ENCODE results near the gene FAAH.

The FAAH gene

GRCh38 chr1:46449223-46450159 lies 55.4 kb downstream of the FAAH start:
- H3K4me3 ChIP-seq = no peak overlapping the region
- DNase-seq (ENCODE audit: low spot score) = no peak
- no peak overlapping the region for H3K27ac ChIP-seq
- TF ChIP-seq, protein P1, sequence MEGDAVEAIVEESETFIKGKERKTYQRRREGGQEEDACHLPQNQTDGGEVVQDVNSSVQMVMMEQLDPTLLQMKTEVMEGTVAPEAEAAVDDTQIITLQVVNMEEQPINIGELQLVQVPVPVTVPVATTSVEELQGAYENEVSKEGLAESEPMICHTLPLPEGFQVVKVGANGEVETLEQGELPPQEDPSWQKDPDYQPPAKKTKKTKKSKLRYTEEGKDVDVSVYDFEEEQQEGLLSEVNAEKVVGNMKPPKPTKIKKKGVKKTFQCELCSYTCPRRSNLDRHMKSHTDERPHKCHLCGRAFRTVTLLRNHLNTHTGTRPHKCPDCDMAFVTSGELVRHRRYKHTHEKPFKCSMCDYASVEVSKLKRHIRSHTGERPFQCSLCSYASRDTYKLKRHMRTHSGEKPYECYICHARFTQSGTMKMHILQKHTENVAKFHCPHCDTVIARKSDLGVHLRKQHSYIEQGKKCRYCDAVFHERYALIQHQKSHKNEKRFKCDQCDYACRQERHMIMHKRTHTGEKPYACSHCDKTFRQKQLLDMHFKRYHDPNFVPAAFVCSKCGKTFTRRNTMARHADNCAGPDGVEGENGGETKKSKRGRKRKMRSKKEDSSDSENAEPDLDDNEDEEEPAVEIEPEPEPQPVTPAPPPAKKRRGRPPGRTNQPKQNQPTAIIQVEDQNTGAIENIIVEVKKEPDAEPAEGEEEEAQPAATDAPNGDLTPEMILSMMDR (IDR thresholded peaks at IDR 0.05) = no peak

- no peak for DNase-seq (ENCODE audit: low spot score)
These were observed 56.0 kb downstream of the FAAH start for GRCh38 chr1:46450160-46450517.

GRCh38 chr1:46451948-46452930 lies 58.1 kb downstream of the FAAH start:
- TF ChIP-seq, protein P1 (IDR thresholded peaks at IDR 0.05) = no peak
- Histone ChIP-seq H3K27ac (no peak overlapping the region), H3K4me3 (no peak overlapping the region)
- no peak for DNase-seq (ENCODE audit: low spot score)

More at GRCh38 chr1:46450160-46450517, 56.0 kb downstream of the FAAH start:
- TF ChIP-seq, protein P1 (IDR thresholded peaks at IDR 0.05) = no peak
- H3K4me3 ChIP-seq = no peak overlapping the region
- H3K27ac ChIP-seq = no peak overlapping the region

DNA sequence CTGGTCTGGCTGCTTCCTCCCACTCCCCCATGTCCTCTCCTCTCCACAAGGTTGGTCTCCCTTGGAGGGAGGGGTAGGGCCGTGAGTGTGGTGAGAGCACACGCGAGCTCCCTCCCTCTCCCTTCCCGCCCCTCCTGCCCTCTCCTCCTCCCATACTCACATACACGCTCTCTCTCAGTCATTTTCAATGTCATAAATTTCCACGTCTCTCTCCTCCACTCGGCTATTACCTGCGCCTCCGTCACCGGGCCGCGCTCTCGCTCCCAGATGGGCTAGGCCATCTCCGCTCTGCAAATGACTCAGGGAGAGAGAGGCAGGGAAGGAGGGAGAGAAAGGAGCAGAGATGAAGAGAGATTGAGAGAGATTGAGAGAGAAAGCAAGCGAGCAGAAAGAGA lies 58.8 kb downstream of the FAAH start:
- TF ChIP-seq, protein P1 (IDR thresholded peaks at IDR 0.05) = no peak

DNA sequence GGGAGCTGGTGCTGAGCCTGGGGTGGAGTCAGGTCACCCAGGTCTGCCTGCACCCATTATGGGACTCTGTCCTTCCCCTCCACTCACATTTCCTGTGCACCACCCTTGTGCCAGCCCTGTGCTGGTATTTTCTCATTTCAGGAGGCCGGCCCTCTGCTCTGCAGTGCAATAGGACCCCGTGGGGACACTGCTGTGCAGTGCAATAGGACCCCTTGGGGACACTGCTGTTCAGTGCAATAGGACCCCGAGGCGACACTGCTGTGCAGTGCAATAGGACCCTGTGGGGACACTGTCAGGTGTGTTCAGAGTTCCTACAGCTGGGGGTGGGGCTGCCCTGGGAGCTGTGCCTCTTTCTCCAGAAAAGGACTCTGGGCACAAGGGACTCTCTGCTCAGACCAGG lies 59.3 kb downstream of the FAAH start:
- H3K27ac ChIP-seq = no peak overlapping the region
- H3K4me3 ChIP-seq = no peak overlapping the region
- DNase-seq (ENCODE audit: low spot score) = no peak
- TF ChIP-seq, protein P1 (IDR thresholded peaks at IDR 0.05) = no peak

More for the DNA sequence above, 58.8 kb downstream of the FAAH start:
- Histone ChIP-seq H3K27ac (no peak overlapping the region), H3K4me3 (no peak overlapping the region)
- no peak for DNase-seq (ENCODE audit: low spot score)

DNA sequence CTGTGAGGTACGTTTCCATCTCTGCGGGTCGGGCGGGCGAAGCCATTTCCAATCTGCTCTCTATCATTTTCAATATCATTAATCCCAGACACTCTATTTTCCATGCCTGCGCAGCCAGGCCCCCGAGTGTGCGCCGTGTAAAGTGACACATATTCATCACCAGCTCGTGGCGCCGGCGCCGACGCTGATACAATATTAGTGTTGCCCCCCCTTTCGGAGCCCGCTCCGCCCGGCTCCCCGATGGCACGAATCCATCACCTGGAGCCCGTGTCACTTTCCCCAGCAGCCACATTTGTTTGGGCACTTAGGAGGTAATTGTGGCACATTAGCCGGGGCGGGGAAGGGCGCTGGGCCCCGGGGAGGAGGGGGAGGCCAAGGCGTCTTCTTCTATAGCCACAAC lies 61.8 kb downstream of the FAAH start:
- TF ChIP-seq, protein P1 (IDR thresholded peaks at IDR 0.05) = no peak
- Histone ChIP-seq H3K27ac (no peak overlapping the region), H3K4me3 (no peak overlapping the region)
- no peak for DNase-seq (ENCODE audit: low spot score)

All from coronary artery (tissue), 2 donors.